Measurements from ENCODE around the gene PLAAT5.
"Not testable (repeated sequence)": the region's sequence is repeated elsewhere in the genome, so short reads cannot be mapped to it uniquely, and the experiment has no call there.

The PLAAT5 gene

DNA sequence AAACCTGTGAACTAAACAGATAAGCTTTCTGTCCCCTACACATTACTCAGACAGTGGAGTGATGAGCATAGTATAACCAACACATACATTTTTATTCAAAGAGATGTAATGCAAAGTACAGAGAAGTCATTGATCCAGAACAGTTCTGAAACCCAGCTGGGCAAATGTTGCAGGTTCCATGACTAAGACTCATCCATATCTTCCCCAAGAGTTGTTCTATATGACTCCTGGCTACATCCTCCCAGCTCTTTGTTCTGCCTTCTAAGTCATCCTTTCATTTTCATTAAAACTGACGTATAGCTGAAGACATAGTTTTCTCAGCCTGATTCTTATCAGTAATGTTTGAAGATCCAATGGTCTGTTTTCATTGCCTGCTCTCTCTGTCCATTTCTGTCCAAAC is 47.3 kb downstream of the PLAAT5 start:
- no peak for DNase-seq (ENCODE audit: low read depth in 1 of 2, low spot score in 1 of 2)
- in situ Hi-C loops (cut with HindIII; ENCODE audit: low pct_unique_long_range_greater_than_20kb, low sequenced_read_pairs) = no loop called here
- TF ChIP-seq JUND (IDR thresholded peaks at IDR 0.05; ENCODE audit: low read depth) = no peak

DNA sequence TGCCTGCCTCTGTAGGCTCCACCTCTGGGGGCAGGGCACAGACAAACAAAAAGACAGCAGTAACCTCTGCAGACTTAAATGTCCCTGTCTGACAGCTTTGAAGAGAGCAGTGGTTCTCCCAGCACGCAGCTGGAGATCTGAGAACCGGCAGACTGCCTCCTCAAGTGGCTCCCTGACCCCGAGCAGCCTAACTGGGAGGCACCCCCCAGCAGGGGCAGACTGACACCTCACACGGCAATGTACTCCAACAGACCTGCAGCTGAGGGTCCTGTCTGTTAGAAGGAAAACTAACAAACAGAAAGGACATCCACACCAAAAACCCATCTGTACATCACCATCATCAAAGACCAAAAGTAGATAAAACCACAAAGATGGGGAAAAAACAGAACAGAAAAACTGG is 55.1 kb downstream of the PLAAT5 start:
- in situ Hi-C loops (cut with HindIII; ENCODE audit: low pct_unique_long_range_greater_than_20kb, low sequenced_read_pairs); DNase-seq (ENCODE audit: low read depth in 1 of 2, low spot score in 1 of 2): not testable (repeated sequence)

DNA sequence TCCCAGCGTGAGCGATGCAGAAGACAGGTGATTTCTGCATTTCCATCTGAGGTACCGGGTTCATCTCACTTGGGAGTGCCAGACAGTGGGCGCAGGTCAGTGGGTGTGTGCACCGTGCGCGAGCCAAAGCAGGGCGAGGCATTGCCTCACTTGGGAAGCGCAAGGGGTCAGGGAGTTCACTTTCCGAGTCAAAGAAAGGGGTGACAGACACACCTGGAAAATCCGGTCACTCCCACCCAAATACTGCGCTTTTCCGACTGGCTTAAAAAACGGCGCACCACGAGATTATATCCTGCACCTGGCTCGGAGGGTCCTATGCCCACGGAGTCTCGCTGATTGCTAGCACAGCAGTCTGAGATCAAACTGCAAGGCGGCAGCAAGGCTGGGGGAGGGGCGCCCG is 55.6 kb downstream of the PLAAT5 start:
- in situ Hi-C loops (cut with HindIII; ENCODE audit: low pct_unique_long_range_greater_than_20kb, low sequenced_read_pairs) = not testable (repeated sequence)

DNA sequence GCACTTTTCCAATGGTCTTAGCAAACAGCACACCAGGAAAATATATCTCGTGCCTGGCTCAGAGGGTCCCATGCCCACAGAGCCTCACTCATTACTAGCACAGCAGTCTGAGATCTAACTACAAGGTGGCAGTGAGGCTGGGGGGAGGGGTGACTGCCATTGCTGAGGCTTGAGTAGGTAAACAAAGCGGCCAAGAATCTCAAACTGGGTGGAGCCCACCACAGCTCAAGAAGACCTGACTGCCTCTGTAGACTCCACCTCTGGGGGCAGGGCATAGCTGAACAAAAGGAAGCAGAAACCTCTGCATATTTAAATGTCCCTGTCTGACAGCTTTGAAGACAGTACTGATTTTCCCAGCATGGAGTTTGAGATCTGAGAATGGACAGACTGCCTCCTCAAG is 60.2 kb downstream of the PLAAT5 start:
- DNase-seq (ENCODE audit: low read depth in 1 of 2, low spot score in 1 of 2); in situ Hi-C loops (cut with HindIII; ENCODE audit: low pct_unique_long_range_greater_than_20kb, low sequenced_read_pairs): not testable (repeated sequence)

More for the DNA sequence above, 55.6 kb downstream of the PLAAT5 start:
- not testable (repeated sequence) for DNase-seq (ENCODE audit: low read depth in 1 of 2, low spot score in 1 of 2)

DNA sequence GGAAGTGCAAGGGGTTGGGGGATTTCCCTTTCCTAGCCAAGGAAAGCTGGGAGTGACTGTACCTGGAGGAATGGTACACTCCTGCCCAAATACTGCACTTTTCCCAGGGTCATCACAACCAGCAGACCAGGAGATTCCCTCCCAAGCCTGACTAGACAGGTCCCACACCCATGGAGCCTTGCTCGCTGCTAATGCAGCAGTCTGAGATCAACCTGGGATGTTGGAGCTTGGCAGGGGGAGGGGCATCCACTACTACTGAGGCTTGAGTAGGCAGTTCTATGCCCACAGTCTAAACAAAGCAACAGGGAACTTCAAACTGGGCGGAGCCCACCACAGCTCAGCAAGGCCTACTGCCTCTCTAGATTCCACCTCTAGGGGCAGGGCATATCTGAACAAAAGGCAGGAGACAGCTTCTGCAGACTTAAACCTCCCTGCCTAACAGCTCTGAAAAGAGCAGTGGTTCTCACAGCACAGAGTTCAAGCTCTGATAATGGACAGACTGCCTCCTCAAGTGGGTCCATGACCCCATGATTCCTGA is 62.9 kb downstream of the PLAAT5 start:
- in situ Hi-C loops (cut with HindIII; ENCODE audit: low pct_unique_long_range_greater_than_20kb, low sequenced_read_pairs) = no loop called here
- DNase-seq (ENCODE audit: low read depth in 1 of 2, low spot score in 1 of 2) = no peak
- TF ChIP-seq JUND (IDR thresholded peaks at IDR 0.05; ENCODE audit: low read depth) = no peak

DNA sequence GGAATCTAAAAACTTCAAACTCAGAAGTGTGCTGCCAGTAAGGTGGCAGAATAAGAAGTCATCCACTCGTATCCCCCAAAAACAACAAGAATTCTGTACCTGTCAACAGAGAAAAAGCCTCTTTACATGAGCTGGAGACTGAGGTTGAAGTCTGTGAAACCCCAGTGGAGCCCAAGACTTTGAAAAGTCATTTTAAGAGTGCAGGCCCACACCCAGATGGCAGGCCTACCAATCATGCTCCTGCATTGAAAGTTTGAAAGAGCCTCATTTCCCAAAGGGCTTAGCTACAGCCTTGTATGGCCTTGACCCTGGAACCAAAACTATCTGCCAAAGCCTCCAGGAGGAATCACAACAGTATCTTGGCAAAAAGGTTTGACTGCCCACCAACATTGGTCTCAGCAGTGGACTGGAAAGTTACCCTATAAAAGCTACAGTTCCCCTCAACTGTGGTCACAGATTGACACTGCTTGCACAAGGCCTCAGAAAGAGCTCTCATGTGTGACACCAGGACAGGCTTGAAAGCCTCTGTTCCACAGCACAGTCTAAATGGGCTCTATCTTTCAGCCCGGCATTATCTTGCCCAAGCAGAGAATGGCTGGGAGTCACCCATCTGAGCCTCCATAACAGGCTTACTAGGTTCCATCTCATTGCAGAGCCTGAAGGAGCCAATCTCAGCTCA is 73.7 kb downstream of the PLAAT5 start:
- in situ Hi-C loops (cut with HindIII; ENCODE audit: low pct_unique_long_range_greater_than_20kb, low sequenced_read_pairs) = no loop called here
- no peak for DNase-seq (ENCODE audit: low read depth in 1 of 2, low spot score in 1 of 2)
- no peak for TF ChIP-seq JUND (IDR thresholded peaks at IDR 0.05; ENCODE audit: low read depth)

All from T47D (cell line).